GM12878 (cell line): ENCODE results near the gene RBMS3.

Experiments used
- EP300 ChIP-seq, 2 experiments: fragments of 150-350 bp in 1 of 2; IDR thresholded peaks; 2 replicates each; pipeline ENCODE4 v1.6.1; 2011 to 2012; ENCODE audit warnings: low read depth in 2 of 2, low read length in 2 of 2, borderline replicate concordance in 1 of 2, improper control_type of control experiment in 1 of 2, inconsistent platforms in 1 of 2; ENCODE audit not compliant: control insufficient read depth in 1 of 2
- FOS ChIP-seq: IDR thresholded peaks from 3 replicates; pipeline ENCODE4 v1.6.1; 2011; ENCODE audit warnings: borderline replicate concordance; ENCODE audit not compliant: insufficient read length; ENCODE audit errors: extremely low read depth
- LARP7 ChIP-seq: fragments of 450-650 bp; IDR thresholded peaks from 2 replicates; pipeline ENCODE4 v1.6.1; 2017; ENCODE audit warnings: mild to moderate bottlenecking
- POLR2A ChIP-seq: IDR thresholded peaks from 2 replicates; pipeline ENCODE4 v1.6.1; 2011; ENCODE audit warnings: low read depth, mild to moderate bottlenecking, low read length
- REST ChIP-seq: IDR thresholded peaks from 2 replicates; pipeline ENCODE4 v1.6.1; 2012; ENCODE audit warnings: mild to moderate bottlenecking, low read depth, low read length
- RFX5 ChIP-seq: IDR thresholded peaks from 2 replicates; pipeline ENCODE4 v1.6.1; 2011; ENCODE audit warnings: low read depth, low read length, improper control_type of control experiment
- SIX5 ChIP-seq: IDR thresholded peaks from 2 replicates; pipeline ENCODE4 v1.6.1; 2011; ENCODE audit warnings: mild to moderate bottlenecking, low read depth, low read length, moderate library complexity; ENCODE audit not compliant: severe bottlenecking
- TAF1 ChIP-seq: IDR thresholded peaks from 2 replicates; pipeline ENCODE4 v1.6.1; 2011; ENCODE audit warnings: mild to moderate bottlenecking, low read depth, low read length, borderline replicate concordance
- ZNF24 ChIP-seq: fragments of 450-650 bp; IDR thresholded peaks from 2 replicates; pipeline ENCODE4 v1.6.1; 2017; ENCODE audit warnings: antibody characterized with exemption, mild to moderate bottlenecking
- ZSCAN29 ChIP-seq: fragments of 450-650 bp; IDR thresholded peaks from 2 replicates; pipeline ENCODE4 v1.6.1; 2017; ENCODE audit warnings: mild to moderate bottlenecking, moderate library complexity
- TF ChIP-seq, protein P1 (sequence below), 3 experiments: IDR thresholded peaks in 2 of 3; conservative IDR thresholded peaks in 1 of 3; 2 replicates each; pipeline ENCODE4 v1.5.1; 2011; ENCODE audit warnings: low read depth in 3 of 3, low read length in 3 of 3, mild to moderate bottlenecking in 3 of 3, control low read depth in 2 of 3, moderate library complexity in 2 of 3, inconsistent platforms in 1 of 3, mixed read lengths in 1 of 3; ENCODE audit not compliant: control insufficient read depth in 2 of 3, insufficient read depth in 1 of 3; ENCODE audit errors: extremely low read depth in 1 of 3

DNA sequence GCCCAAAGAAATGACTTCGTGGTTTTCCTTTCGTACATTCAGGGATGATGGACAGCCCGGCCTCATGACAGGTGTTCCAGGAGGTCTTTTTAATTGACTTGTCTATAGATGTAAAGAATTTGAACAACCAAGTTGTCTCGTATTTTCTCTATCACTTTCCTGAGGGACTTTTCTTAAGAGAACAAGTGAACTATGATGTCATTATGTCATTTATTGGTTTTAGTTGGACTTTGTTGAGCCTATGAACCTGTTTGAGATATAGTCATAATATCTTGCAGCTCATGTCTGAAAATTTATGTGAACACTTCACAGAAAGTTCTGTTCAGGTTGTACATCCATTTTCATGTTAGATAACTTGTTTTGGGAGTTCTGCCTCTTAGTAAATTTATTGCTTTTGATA, 89.2 kb downstream of the RBMS3 start:
- TF ChIP-seq POLR2A = no peak
- TF ChIP-seq, protein P1, sequence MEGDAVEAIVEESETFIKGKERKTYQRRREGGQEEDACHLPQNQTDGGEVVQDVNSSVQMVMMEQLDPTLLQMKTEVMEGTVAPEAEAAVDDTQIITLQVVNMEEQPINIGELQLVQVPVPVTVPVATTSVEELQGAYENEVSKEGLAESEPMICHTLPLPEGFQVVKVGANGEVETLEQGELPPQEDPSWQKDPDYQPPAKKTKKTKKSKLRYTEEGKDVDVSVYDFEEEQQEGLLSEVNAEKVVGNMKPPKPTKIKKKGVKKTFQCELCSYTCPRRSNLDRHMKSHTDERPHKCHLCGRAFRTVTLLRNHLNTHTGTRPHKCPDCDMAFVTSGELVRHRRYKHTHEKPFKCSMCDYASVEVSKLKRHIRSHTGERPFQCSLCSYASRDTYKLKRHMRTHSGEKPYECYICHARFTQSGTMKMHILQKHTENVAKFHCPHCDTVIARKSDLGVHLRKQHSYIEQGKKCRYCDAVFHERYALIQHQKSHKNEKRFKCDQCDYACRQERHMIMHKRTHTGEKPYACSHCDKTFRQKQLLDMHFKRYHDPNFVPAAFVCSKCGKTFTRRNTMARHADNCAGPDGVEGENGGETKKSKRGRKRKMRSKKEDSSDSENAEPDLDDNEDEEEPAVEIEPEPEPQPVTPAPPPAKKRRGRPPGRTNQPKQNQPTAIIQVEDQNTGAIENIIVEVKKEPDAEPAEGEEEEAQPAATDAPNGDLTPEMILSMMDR (IDR thresholded peaks at IDR 0.05 in 2 of 3, conservative IDR thresholded peaks at IDR 0.05 in 1 of 3; ENCODE audit: control insufficient read depth in 2 of 3, extremely low read depth in 1 of 3, insufficient read depth in 1 of 3, low read depth in 3 of 3, low read length in 3 of 3) = no peak
- no peak for TF ChIP-seq TAF1
- no peak for TF ChIP-seq ZNF24
- no peak for TF ChIP-seq LARP7
- TF ChIP-seq ZSCAN29 = no peak
- TF ChIP-seq SIX5 = no peak
- TF ChIP-seq FOS = no peak
- no peak for TF ChIP-seq REST
- no peak for TF ChIP-seq RFX5
- TF ChIP-seq EP300 (IDR thresholded peaks at IDR 0.05; ENCODE audit: borderline replicate concordance in 1 of 2, control insufficient read depth in 1 of 2, low read depth in 2 of 2, low read length in 2 of 2) = no peak
